ENCODE measurements around the gene DRD4. TPM values are rescaled to one million over a fixed set of nuclear protein-coding genes. Genes with fewer than 3 reads are reported as not detected.

DRD4 gene
- total and polyA plus RNA-seq, 10 of the 15 experiments (the other 5 are each of a cell fraction or from before 2014, with no cell fraction given) = not detected

DNA sequence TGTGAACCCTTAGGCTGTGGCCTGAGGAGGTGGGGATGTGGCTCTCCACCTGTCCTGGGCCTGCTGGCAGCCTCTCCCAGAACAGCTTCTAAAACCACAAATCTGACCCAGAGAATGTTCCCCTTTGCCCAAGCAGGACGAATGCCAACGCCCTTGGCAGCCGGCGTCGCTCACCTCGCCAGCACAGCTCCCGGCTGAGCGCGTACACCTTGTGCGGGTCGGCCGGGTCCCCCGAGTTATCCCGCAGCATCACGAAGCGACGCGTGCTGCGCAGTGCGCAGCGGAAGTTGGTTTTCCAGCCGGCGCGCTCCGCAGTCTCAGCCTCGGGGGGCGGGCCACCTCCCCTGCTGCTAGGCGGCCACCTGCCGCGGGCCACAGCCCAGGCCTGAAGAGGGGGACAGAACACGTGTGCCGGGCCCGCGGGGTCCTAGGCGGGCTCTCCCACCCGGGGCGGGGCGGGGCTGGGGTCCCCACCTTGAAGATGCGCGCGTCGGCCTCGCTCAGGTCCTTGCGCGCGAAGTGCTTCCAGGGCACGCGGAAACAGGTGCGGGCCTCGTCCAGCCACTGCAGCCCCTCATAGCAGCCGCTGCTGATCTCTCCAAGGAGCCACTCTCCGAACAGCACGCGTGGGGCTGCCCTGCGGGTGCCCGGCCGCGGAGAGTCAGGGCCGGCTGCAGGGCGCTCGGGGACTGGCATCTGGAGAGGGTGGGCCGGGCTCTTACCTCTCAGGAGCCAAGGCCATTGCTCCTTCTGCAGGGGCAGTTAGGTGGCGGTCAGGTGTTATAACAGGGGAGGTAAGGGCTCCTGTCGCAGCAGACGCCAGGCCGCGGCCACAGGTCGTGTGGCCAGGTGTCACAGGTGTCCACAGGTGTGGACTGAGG is 22.2 kb upstream of the DRD4 start (continued):
- no peak for TF ChIP-seq MTA3 (IDR thresholded peaks at IDR 0.05; ENCODE audit: borderline replicate concordance, low read length)
- 0 out of 2 replicates have a peak, but pooled peaks have one; percentile 1 for TF ChIP-seq EED (IDR thresholded peaks at IDR 0.05; ENCODE audit: low read depth)
- TF ChIP-seq DPF2 (IDR thresholded peaks at IDR 0.05) = no peak
- TF ChIP-seq ZNF622 (IDR thresholded peaks at IDR 0.05) = no peak
- TF ChIP-seq, protein P1, sequence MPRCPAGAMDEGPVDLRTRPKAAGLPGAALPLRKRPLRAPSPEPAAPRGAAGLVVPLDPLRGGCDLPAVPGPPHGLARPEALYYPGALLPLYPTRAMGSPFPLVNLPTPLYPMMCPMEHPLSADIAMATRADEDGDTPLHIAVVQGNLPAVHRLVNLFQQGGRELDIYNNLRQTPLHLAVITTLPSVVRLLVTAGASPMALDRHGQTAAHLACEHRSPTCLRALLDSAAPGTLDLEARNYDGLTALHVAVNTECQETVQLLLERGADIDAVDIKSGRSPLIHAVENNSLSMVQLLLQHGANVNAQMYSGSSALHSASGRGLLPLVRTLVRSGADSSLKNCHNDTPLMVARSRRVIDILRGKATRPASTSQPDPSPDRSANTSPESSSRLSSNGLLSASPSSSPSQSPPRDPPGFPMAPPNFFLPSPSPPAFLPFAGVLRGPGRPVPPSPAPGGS (IDR thresholded peaks at IDR 0.05; ENCODE audit: borderline replicate concordance, insufficient read depth, low read depth, low read length, poor library complexity, severe bottlenecking) = peak; percentile 5
- TF ChIP-seq PML (IDR thresholded peaks at IDR 0.05; ENCODE audit: low read length) = no peak
- peak; percentile 25; the same call in 1 of the 2 replicates for TF ChIP-seq RUNX3 (IDR thresholded peaks at IDR 0.05; ENCODE audit: low read length)
- TF ChIP-seq SREBF1 (IDR thresholded peaks at IDR 0.05; ENCODE audit: low read length) = no peak
- TF ChIP-seq PAX5 (IDR thresholded peaks at IDR 0.05; ENCODE audit: borderline replicate concordance, low read depth, low read length) = no peak
- TF ChIP-seq POU2F2 (IDR thresholded peaks at IDR 0.05; ENCODE audit: borderline replicate concordance, low read depth, low read length) = peak; percentile 38; the same call in 2 of the 3 replicates
- TF ChIP-seq SIN3A (IDR thresholded peaks at IDR 0.05; ENCODE audit: low read depth, low read length) = 0 out of 2 replicates have a peak, but pooled peaks have one; percentile 5
- no peak for TF ChIP-seq CHD2 (IDR thresholded peaks at IDR 0.05; ENCODE audit: borderline replicate concordance, low read depth, low read length)
- TF ChIP-seq ATF7 (IDR thresholded peaks at IDR 0.05; ENCODE audit: low read depth) = no peak
- no peak for TF ChIP-seq POLR2AphosphoS2 (IDR thresholded peaks at IDR 0.05; ENCODE audit: low read depth, low read length)
- TF ChIP-seq, protein P2, sequence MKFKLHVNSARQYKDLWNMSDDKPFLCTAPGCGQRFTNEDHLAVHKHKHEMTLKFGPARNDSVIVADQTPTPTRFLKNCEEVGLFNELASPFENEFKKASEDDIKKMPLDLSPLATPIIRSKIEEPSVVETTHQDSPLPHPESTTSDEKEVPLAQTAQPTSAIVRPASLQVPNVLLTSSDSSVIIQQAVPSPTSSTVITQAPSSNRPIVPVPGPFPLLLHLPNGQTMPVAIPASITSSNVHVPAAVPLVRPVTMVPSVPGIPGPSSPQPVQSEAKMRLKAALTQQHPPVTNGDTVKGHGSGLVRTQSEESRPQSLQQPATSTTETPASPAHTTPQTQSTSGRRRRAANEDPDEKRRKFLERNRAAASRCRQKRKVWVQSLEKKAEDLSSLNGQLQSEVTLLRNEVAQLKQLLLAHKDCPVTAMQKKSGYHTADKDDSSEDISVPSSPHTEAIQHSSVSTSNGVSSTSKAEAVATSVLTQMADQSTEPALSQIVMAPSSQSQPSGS (IDR thresholded peaks at IDR 0.05; ENCODE audit: low read length) = no peak
- TF ChIP-seq, protein P3, sequence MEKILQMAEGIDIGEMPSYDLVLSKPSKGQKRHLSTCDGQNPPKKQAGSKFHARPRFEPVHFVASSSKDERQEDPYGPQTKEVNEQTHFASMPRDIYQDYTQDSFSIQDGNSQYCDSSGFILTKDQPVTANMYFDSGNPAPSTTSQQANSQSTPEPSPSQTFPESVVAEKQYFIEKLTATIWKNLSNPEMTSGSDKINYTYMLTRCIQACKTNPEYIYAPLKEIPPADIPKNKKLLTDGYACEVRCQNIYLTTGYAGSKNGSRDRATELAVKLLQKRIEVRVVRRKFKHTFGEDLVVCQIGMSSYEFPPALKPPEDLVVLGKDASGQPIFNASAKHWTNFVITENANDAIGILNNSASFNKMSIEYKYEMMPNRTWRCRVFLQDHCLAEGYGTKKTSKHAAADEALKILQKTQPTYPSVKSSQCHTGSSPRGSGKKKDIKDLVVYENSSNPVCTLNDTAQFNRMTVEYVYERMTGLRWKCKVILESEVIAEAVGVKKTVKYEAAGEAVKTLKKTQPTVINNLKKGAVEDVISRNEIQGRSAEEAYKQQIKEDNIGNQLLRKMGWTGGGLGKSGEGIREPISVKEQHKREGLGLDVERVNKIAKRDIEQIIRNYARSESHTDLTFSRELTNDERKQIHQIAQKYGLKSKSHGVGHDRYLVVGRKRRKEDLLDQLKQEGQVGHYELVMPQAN (conservative IDR thresholded peaks at IDR 0.05) = no peak; the same call in 1 of the 2 replicates
- TF ChIP-seq TCF3 (IDR thresholded peaks at IDR 0.05; ENCODE audit: borderline replicate concordance, insufficient read depth, low read depth, low read length) = no peak
- no peak for TF ChIP-seq FOXK2 (IDR thresholded peaks at IDR 0.05)
- TF ChIP-seq MXI1 (IDR thresholded peaks at IDR 0.05; ENCODE audit: low read depth, low read length) = no peak
- TF ChIP-seq EZH2 (IDR thresholded peaks at IDR 0.05; ENCODE audit: borderline replicate concordance, control insufficient read depth, low read depth, low read length) = no peak
